CD4-positive, alpha-beta T cell treated with Interleukin-4 for 4 hours (primary cell): ENCODE measurements around the gene ELF3.
"Not testable (repeated sequence)": the region's sequence is repeated elsewhere in the genome, so short reads cannot be mapped to it uniquely, and the experiment has no call there.

Experiments
- DNase-seq: peaks from one replicate; pipeline ENCODE4 v3.0.0-alpha.2; 2020

Gene ELF3

DNA sequence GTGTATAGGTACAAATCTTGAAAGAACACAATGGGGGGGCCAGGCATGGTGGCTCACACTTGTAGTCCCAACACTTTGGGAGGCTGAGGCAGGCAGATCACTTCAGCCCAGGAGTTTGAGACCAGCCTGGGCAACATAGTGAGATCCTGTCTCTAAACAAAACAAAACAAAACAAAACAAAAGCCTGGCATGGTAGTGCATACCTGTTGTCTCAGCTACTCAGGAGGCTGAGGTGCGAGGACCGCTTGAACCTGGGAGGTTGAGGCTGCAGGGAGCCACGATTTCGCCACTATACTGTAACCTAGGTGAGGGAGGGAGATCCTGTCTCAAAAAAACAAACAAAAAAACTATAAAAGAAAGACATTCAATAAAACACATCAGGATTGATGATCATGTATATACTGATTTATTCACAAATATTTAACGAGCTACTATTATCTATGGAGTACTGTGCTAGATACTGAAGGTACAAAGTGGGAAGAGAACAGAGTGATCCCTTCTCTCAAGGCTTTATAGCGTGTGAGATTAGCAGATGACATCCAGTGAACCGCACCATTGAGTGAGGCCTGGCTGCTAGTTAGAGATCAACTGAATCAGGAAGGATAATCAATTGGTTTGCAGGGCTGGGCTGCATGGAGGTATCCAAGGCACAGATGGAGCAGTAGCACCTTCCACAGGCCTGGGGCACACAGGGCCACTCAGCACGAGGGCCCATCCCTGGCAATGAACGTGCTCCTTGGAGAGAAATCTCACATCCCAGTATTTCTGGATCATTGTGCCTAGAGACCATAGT is 26.4 kb downstream of the ELF3 start:
- no peak for DNase-seq

DNA sequence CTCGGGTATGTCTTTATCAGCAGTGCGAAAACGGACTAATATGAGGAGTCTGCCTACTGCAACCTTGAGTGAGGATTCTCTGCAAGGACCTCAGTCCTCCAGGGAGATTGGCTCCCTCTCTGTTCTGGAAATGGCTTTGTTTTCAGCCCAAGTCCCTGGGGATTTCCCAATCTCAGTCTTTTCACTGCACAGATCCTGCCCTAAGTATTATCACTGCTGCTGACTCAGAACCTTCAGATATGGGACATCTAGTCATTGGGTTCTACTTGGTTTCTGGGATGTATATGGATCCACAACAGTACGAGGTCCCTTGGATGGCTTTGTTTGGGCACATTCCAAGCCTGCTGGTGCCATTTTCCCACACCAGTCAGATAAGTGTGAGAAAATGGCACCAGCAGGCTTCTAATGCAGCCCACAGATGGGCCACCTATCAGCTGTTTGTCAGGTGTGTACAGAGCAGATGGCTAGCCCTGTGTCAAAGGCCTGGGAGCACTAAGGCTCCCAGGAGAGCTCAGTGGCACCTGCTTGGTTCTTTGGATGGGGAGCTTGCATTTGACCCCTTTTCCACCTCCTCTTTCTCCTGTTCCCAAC is 27.4 kb downstream of the ELF3 start:
- DNase-seq, result no peak

DNA sequence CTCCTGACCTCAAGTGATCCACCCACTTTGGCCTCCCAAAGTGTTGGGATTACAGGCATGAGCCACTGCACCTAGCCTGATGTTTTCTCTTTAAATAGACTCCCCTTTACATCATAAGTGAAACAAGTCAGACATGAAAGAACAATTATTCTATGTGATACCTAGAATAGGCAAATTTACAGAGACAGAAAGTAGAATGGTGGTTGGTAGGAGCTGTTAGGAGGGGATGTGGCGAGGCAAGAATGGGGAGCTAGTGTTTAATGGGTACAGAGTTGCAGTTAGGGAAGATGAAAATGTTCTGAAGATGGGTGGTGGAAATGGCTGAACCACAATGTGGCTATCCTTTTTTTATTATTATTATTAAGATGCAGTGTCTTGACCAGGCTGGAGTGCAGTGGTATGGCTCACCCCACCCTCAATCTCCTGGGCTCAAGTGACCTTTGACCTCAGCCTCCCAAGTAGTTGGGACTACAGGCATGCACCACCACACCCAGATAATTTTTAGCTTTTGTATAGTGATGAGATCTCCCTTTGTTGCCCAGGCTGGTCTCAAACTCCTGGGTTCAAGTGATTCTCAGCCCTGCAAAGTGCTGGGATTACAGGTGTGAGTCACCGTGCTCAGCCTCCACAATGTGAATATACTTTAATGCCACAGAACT is 28.4 kb downstream of the ELF3 start:
- no peak for DNase-seq

DNA sequence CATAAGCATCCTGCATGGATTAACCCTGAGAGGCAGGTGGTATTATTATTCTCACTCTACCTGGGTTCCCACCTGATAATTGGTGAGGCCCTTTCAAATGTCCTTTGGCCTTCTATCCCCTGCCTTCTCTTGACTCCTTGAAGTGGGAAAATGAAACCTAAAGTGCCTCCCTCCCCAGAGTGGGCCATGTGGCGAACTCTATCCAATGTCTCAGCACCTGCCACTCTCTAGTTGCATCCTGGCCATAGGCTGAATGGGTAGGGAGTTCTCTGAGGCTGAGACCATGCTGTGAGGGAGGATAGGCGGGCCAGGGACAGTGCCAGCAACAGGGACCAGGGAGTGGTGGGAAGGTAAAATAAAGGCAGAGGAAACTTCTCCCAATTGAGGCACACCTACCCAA is 35.3 kb downstream of the ELF3 start:
- DNase-seq, result no peak

DNA sequence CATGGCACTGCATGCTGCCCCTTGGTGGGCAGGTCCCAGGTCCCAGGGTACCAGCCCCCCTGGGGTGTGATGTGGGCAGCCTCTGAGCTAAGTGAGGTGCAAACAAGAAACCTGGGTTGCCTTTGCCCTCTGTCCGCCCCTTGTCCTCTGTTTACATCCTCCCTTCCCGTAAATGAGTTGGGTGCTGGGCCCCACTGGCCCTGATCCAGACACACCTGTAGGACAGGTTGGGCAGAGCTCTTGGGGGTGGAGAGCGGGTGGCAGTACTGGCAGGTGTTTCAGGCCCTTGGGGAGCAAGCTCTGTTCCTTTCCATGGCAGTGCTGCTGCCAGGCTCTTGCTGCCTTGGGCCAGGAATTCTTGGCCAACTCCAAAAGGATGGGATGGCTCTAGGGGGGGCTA is 35.8 kb downstream of the ELF3 start:
- no peak for DNase-seq

DNA sequence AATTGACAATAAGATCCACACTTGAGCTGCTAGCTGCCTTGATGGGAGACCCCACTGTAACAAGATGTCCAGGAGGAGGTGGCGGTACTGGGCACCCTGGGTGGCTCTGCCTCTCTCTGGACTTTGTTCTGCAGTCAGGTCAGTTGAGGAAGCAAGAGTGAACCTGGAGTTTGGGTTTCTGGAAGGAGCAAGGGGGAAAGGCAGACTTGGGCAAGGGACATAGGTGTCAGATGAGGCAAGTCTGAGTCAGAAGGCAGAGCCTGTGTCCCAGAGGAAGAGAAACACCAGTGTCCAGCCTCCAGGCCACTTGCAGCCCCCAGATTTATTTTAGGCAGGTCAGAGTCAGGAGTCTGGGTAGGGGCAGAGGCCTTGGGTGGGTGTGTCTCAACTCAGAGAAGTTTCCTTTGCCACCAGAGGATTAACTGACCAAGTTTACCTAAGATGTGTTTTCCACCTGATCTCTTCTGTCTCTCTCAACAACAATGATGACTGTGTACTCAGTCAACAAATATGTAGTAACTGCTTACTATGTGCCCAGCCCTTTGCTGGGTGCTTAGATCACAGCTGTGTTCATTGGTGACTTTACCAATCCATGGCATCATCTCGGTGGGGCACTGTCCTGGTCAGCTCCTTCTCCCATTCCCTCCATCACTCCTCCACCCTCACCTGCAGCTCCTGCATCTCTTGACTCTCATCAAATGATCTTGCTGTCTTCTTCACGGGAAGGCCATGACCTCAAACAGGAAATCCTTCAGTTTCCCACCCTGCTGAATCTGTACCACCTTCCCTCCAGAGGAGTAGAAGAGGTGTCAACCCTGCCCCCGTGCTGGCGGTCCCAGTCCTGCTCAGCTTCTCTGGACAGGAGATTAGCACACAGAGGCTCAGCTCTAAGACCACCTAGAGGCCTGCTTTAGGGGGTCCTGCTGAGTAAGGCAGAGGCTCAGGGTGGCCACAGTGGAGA is 36.6 kb downstream of the ELF3 start:
- no peak for DNase-seq

DNA sequence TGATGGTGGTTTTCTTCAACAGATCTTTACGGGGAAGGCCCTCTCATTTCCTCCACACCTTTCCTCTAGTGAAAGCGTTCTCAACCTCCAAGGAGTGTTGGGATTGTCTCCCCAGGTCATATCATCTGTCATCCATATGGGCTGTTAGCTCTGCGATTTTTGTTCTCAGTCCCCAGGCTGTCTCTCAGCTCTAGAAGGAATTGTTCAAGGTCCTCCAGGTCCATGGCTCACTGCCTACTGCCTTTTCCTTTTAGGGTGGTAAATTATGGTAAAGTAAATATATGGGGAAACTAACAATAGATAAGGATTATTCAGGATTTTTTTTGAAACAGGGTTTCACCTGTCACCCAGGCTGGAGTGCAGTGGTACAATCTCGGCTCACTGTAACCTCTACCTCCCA is 37.6 kb downstream of the ELF3 start:
- DNase-seq, result no peak

DNA sequence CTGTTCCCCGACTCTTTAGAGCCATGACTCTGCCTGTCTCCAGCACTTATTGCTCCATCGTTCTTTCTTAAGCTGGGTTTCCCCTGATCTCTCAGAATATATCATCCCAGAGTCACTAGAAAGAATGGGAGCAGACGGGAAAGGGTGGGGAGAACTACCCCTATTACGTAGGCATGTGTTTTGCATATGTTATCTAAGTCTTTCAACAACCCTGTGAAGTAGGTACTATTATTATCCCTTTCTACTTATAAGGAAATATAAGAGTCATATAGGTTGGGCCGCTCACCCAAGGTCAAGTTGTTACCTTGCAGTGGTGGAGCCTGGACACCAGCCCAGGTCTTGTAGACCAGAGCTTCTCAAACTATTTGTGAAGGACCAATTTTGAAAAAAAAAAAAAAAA is 38.7 kb downstream of the ELF3 start:
- no peak for DNase-seq

DNA sequence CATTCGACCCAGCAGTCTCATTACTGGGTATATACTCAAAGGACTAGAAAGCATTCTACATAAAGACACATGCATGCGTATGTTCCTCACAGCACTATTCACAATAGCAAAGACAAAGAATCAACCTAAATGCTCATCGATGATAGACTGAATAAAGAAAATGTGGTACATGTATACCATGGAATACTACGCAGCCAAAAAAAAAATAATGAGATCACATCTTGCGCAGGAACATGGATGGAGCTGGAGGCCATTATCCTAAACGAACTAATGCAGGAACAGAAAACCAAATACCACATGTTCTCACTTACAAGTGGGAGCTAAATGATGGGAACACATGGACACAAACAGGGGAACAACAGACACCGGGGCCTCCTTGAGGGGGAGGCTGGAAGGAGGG is 43.7 kb downstream of the ELF3 start:
- no peak for DNase-seq

DNA sequence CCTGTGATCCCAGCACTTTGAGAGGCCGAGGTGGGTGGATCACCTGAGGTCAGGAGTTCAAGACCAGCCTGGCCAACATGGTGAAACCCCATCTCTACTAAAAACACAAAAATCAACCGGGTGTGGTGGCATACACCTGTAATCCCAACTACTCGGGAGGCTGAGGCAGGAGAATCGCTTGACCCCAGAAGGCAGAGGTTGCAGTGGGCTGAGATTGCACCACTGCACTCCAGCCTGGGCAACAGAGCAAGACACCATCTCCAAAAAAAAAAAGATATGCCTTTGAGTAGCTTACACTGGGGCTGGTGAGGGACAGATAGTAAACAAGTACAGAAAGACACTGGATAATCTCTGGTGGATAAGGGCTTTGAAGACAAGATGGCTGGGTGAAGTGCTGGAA is 44.3 kb downstream of the ELF3 start:
- not testable (repeated sequence) for DNase-seq

DNA sequence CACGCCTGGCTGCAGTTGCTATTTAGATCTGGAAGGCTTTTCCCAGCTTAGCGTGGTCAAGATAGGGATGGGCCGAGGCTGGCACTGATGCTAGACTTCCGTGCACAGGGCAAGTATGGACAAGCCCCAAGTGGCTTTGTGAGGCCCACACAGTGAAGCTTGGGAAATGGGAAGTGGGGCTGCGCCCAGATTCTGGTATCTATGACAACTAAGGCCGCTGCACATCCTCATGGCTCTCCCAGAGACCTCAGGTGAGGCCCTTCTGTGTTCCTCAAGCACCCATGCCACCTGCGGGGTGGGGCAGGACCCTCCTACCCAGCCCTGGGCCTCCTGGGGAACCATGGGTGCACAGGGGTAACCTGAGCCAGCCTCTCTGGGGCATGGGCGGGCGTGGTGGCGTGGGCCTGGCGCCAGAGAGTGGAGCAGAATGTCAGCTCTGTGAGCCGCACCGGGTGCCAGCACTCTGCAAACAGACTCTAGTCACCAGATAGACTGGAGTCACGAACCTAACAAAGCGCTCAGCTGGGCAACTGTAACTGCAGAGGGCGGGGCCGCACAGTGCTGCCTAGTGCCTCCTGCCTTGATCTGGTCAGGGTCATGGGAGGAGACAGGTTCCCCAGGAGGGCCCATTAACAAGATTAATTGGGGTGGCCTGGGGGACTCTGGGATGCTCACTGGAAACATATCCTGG is 46.4 kb downstream of the ELF3 start:
- DNase-seq, result no peak

DNA sequence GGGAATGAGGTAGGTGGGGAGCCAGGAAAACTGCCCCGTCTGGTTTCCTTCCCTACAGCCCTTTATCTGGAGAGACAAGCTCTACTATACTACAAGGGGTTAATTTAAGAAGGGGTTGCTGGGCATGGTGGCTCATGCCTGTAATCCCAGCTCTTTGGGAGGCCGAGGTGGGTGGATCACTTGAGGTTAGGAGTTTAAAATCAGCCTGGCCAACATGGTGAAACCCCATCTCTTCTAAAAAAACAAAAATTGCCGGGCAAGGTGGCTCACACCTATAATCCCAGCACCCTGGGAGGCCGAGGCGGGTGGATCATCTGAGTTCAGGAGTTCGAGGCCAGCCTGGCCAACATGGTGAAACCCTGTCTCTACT is 46.9 kb downstream of the ELF3 start:
- DNase-seq, result not testable (repeated sequence)

DNA sequence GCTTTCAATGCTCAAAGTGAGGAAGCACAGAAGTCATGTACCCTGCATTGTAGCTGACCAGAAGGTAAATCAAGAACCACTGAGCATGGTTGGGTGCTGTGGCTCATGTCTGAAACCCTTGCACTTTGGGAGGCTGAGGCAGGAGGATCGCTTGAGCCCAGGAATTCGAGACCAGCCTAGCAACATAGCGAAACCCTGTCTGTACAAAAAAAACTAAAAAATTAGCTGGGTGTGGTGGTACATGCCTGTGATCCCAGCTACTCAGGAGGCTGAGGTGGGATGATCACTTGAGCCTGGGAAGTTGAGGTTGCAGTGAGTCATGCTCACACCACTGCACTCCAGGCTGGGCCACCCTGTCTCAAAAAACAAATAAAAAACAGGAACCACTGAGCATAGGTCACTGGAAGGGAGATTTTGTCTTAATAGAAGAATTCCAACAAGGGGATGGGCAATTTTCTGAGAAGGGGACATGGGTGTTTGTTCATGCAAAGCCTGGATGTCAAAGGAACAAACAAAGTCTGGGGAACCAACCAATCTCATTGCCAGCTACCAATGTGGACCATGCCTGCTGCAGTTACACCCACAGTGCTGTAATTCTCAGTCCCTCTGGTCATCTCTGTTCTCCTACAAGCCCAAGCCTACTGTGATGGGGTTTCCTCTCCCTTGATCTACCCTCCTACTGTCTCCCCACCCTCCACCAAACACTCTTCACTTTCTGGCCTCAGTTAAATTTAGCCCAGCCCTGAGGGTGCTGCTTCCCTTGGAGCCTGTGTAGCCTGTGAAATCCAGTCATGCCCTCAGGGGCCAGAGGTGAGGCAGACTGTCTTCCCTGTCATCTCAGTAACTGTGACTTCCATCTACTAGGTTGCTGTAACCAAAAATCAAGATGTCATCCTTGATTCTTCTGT is 47.9 kb downstream of the ELF3 start:
- no peak for DNase-seq

DNA sequence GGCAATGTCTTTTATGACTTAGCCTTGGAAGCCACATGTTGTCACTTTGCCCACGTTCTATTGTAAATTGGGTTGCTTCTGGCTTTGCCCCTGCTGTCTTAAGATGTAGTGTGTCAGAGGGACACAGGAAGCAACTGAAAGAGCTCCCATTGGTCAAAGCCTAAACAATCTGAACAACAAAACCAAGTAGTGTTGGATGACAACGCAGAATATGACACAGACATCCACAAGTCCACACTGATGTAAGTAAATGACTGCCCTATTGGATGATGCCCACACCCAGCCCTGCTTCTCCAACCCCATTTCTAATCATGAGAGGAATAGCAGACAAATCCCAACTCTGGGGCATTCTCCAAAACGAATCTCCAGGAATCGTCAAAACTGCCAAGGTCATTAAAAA is 50.7 kb downstream of the ELF3 start:
- no peak for DNase-seq

DNA sequence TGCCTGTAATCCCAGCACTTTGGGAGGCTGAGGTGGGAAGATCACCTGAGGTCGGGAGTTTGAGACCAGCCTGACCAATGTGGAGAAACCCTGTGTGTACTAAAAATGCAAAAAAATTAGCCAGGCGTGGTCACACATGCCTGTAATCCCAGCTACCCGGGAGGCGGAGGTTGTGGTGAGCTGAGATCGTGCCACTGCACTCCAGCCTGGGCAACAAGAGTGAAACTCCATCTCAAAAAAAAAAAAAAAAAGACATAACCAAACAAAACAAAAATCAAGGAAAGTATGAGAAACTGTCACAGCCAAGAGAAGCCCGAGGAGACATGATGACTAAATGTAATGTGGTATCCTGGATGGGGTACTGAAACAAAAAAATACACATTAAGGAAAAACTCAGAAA is 51.4 kb downstream of the ELF3 start:
- DNase-seq, result not testable (repeated sequence)

DNA sequence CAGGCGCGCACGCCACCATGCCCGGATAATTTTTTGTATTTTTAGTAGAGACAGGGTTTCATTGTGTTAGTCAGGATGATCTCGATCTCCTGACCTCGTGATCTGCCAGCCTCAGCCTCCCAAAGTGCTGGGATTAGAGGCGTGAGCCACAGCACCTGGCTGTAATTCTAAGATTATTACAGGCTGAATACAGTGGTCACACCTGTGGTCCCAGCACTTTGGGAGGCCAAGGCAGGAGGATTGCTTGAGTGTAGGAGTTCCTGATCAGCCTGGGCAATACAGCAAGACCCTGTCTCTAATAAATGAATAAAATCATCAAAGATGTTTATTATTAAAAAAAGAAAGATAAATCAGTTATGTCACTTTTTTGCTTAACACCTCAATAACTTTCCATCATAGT is 52.2 kb downstream of the ELF3 start:
- not testable (repeated sequence) for DNase-seq

DNA sequence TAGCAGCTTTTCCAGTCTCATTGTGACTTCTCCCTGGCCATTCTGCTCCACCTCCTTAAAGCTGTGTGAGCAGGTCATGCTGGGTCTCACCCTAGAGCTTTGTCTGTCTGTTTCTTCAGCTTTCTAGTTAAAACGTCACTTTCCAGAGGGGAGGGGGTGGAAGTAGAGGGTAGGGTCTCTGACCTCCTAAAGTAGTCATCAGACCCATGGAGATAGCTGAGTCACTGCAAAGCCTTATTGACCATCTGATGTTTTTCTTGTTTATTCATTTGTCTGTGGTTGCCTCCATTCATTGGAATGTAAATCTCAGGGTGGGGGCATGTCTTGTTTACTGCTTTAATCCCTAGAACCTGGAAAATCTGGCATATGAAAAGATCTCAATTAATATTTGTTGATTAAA is 52.7 kb downstream of the ELF3 start:
- DNase-seq, result no peak

DNA sequence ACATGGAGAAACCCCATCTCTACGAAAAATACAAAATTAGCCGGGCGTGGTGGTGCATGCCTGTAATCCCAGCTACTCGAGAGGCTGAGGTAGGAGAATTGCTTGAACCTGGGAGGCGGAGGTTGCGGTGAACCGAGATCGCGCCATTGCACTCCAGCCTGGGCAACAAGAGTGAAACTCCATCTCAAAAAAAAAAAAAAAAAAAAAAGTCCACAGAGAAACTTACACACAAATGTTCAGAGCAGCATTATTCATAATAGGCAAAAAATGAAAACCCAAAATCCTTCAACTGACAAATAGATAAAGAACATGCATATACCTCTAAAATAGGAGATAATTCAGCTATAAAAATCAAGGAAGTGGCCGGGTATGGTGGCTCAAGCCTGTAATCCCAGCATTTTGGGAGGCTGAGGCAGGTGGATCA is 54.5 kb downstream of the ELF3 start:
- DNase-seq, result not testable (repeated sequence)
